Frontal cortex (tissue), 4 donors: Measurements from ENCODE around the gene PTPRN2. TPM values are rescaled to one million over a fixed set of nuclear protein-coding genes. Genes with fewer than 3 reads are reported as not detected.
"Not testable (repeated sequence)": the region's sequence is repeated elsewhere in the genome, so short reads cannot be mapped to it uniquely, and the experiment has no call there.

ENCODE experiments used
- DNase-seq, 2 donors: peaks; one replicate each; pipeline ENCODE4 v3.0.0; 2012; ENCODE audit warnings: low spot score in 2 of 2
- FAIRE-seq: peaks from 2 replicates; lab custom pipeline; 2012; peaks lifted over from hg19 to GRCh38; lab: Jason Lieb, UNC
- total RNA-seq: library from RNA; depleted of rRNA; stranded (reverse); fragments of >200 nt; gene quantifications from one replicate; pipeline ENCODE4 v1.2.3, GENCODE V29; 2014
- donor health status: control.
- donor health status: control.
- donor health status: control.

PTPRN2 gene
- total RNA-seq, 1 donor from 2014 or later, result 52.2 TPM

DNA sequence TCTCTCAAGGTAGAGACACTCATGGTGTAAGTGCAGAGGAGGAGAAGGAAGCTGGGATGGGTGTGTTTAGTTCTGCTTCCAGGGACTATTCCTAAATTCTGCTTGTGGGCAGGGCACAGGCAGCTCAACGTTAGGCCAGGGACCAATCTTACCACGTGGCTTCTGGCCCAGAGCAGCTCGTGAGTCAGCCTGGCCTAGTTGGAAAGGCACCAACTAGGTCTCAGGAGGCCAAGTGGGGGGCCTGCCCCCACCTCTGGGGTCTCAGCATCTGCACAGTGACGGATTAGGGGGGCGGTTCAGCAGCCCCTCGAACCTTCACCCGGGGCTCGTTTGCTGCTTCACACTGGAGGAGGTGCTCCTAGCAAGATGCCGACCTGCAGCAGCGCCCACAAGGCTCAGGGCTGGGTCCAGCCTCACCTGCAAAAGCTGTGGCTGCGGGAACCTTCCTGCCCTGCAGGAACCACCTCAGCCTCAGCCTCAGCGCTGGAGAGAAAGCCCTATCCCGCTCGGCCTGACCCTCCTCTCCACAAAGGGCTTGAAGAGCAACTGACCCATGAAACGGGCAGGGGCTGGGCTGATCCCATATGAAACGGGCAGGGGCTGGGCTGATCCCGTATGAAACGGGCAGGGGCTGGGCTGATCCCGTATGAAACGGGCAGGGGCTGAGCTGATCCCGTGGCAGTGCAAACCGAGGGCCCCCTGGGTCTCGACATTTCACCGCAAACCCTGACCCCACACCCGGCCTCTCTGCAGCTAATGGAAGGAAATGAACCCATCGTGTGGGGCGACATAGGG is 803.4 kb downstream of the PTPRN2 start:
- FAIRE-seq (no peak), DNase-seq (no peak)

DNA sequence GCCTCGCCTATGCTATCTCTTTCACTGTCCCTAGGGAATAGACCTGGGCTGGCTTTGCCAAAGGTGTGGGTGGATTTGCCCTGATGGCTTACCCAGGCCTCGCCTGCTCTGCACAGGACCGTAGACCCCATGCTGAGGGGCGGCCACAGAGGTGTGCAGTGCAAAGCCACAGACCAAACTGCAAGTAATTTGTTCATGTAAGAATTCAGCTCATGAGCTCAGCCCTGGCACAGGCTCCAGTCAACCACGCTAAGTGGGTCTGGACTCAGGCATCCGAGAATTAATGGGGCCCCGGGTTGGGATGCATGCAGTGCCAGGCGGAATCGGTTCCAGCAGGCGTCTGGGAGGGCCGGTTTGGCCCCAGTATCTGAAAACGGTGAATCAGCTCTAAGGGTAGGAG is 805.6 kb downstream of the PTPRN2 start:
- no peak for FAIRE-seq
- no peak for DNase-seq

DNA sequence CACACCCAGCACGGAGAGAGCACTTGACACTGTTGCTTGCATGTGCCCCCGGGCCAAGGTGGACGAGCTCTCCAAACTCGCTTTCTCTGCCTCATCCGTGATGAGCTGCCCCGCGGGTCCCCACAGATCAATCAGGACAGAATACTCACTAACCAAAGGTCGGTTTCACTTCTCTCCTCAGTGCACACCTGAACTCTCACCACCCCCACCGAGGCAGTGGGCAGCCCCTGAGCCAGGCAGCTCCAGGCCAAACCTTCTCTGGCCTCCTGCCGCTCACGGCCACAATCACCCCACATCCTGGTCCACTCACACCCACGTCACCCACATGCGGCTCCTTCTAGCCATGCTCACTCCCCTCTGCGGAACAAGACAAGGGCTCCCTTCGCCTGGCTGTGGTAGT is 806.9 kb downstream of the PTPRN2 start:
- DNase-seq (no peak), FAIRE-seq (no peak)

DNA sequence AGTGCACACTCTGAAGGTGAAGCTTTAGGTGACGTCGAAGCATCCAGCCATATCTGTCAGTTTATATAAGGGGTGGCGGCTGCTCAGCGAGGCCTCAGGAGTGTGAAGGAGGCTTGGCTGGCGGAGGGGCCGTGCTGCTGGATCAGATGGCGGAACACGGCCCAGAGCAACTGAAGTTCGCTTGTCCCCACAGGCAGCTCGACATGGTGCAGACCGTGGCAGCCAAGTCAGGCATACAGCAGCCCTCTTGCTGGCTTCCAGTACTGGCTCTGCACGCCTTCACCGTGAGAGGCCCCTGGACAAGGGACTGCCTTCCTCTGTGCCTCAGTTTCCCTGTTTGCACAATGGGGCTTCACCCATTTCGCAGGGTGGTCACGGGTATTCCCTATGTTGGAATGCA is 807.3 kb downstream of the PTPRN2 start:
- DNase-seq (no peak), FAIRE-seq (no peak)

DNA sequence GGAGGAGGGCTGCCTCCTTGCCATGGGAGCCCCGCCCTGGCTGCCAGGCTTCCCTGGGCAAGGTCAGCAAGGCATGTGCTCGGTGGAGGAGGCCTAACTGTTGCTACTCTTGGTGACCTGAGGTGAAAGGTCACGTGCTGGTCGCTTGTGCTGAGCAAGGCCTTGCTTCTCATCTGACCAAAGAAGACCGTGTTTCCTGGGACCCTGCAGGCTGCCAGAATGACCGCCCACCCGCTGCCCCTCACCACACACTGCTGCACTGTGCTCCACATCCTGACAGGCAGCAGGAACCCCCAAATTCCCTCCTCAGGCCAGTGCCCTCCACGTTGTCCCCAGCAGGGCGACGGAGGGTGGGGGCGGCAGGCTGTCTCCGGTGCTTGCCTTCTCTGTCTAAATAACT is 808.4 kb downstream of the PTPRN2 start:
- DNase-seq (no peak), FAIRE-seq (no peak)

DNA sequence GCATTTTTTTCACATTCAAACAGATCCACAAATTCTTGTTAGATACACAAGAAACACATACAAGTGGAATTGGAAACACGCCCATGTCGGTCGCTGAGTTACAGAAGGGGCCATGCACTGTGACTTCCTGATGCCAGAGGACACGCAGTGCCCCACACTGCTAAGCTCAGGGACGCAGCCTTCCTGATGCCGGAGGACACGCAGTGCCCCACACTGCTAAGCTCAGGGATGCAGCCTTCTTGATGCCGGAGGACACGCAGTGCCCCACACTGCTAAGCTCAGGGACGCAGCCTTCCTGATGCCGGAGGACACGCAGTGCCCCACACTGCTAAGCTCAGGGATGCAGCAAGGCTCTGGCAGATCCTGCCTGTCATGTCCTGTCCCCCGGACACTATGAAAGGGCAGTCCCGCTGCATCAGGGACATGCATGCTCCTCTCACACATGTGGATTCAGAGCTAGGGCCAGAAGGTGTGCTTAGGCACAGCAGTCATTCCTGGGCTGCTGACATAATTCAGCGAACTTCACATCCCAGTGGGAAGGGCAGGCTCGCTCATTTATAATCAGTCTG is 810.3 kb downstream of the PTPRN2 start:
- not testable (repeated sequence) for FAIRE-seq, DNase-seq

DNA sequence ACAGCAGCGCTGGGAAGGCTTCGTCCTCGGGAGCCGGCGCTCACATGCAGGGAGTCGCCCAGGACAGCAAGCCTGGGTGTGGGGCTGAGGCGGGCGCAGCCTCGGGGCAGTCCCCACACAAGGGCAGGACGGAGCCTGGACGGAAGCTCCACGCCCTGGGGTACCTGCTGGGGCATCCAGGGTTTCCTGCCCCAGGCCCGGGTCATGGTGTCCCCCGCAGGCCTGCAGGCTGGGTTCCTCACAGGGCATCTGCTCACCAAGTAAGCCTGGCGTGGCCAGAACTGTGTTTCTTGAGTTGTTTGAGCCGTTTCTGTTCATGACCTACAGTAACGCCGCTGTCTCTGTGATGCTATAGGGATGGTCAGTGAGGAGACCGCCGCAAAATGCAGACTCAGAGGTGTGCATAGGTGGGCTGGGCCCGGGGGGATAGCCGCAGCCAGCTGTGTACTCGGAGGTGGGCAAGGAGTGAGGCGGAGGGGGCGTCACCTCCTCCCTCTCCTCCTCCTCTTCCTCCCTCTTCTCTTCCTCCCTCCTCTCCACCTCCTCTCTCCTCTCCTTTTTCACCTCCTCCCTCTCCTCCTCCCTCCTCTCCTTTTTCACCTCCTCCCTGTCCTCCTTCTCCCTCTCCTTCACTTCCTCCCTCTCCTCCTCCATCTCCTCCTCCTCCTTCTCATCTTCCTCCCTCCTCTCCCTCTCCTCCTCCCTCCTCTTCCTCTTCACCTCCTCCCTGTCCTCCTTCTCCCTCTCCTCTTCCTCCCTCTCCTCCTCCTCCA is 811.9 kb downstream of the PTPRN2 start:
- no peak for FAIRE-seq
- DNase-seq, result no peak

DNA sequence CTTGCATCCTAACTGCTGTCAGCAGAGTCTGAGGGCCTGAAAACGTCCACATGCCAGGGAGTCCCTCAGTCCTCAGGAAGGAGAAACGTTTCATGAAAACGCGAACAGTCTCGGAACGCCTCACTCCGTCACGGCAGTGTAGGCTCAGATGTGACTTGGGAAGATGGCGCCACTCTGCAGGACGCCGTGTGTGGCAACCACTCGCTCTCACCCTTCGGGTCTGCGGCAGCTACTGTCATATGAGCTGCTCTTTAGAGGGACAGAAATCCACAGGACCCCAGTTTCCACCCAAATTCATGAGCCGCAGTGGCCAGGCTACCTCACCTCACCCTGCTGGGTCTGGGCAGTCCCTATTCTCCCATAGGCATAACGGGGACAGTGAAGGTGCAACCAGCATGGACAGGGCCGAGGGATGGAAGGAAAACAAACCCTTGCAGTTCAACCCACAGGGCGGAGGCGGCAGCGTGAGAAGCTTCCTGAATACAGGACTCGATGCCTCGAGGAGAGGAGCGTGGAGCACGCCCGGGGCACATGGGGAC is 812.5 kb downstream of the PTPRN2 start:
- no peak for FAIRE-seq
- DNase-seq, result no peak

DNA sequence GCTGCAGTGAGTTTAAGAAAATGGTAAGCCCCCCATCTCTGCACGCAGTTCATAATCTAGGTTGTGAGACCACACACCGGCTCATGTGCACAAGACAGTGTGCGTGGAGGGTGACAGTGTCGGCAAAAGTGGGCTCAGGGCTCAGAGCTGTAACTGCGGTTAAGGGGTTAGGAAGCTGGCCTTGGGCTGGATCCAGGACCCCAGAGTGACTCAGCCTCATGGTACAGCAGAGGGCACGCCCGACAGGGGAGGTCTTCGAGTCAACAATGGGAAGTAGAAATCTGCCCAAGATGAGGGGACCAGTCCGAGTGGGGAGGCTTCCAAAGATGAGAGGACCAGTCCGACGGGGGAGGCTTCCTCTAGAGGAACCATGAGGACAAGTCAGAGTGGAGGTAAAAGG is 813.1 kb downstream of the PTPRN2 start:
- FAIRE-seq (no peak), DNase-seq (no peak)

DNA sequence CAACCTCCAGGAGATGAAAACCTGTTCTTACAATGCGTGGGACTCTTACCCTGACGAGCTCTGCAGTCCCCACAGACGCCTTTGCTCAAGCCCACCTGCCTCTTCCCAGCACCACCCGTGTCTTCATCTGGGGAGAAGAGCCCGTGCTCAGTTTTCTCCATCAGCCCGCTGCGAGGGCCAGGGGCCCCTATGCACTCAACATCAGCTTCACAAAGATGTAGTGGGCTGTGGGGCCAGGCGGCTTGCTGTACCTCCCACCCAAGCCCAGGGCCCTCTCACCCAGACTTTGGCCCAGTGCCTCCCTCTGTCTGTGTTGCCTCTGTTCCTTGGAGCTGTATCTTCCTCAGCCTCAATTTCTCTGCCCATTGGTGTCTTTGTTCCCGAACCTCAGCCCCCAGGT is 814.3 kb downstream of the PTPRN2 start:
- DNase-seq, result no peak
- FAIRE-seq, result no peak

DNA sequence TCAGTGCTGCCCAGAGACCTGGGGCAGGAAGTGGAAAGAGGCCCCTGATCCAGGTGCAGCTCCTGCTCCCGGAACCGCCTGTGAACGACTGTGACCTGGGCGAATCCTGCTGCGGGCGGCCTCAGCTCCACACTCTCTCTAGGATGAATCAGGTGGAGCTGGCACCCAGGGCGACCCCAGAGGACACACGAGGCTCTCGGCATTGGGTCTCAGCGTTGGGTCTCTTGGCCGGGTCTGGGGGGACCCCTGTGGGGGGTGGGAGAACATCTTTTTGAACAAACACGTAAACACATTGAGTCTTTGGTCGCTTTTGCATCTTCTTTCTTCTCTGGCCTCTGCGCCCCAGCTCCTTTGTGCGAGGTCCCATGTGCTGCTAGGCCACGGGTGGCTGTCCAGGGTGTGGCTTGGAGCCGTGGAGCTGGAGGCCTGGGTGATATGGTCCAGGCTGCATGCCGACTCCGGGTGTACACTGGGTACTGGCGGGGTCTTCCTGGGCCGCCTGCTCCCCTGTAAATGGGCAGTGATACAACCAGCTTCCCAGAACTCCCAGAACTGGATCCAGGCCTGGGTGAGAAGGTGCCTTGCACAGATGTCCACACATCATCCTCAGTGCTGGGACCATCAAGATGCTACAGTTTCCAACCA is 815.0 kb downstream of the PTPRN2 start:
- no peak for FAIRE-seq
- no peak for DNase-seq

DNA sequence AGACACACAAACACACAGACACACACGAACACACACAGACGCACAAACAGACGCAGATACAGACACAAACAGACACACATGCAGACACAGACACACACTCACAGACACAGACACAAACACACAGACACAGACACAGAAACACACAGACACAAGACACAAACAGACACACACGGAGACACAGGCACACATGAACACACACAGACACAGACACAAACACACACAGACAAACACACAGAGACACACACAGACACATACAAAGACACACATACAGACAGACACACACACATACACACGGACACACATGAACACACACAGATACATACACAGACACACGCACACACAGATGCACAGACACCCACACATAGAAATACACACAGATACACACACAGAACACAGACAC is 815.9 kb downstream of the PTPRN2 start:
- no peak for DNase-seq
- FAIRE-seq, result no peak

DNA sequence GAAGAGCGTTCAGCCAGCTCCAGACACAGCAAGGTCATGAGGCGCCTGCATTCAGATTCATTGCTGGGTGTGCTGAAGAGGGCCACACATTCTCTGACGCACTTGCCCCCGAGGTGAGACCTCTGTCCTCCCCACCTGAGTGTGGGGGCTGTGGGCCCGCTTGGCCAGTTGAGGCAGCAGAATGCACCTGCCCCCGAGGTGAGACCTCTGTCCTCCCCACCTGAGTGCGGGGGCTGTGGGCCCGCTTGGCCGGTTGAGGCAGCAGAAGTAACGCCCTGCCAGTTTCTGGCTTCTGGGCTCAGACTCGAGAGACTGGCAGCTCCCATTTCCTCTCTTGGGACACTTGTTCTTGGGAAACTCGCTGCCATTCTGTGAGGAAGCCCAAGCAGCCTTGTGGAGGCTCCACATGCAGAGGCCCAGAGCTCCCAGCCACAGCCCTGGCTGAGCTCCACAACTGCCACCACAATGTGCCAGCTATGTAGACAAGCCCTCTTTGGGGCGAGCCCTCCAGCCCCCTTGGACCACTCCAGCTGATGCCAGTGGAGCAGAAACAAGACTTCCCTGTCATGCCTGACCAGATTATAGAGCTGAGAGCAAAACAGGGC is 816.8 kb downstream of the PTPRN2 start:
- no peak for FAIRE-seq
- DNase-seq, result no peak

DNA sequence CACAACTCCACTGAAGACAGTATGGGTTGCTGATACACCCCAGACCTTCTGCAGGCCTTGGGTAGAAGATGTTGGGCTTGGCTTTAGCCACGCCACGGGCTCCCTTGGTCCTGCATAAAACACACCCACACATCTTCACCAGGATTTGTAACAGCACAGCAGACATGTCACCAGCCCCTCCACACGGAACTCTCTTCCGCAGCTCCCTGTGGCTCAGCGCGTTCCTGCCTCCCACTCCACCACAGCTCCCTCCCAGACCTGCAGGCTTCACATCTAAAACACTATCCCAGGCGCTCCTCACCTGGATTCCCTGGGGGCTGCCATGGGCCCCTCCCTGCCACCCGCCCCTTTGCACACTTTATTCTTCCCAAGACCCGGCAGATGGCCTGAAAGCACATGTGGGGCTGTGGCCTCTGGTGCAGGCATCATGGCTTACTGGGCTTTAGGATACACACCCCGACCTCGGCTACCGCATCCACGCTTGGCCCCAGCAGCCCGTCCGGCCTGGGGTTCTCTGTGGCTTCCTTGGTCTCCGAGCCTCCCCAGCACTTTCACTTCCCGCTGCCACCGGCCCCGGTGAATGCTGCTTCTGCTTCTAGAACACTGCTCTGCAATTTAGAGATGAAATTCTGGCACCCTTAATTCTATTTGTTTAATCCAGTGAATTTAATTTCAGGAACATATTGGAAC is 818.0 kb downstream of the PTPRN2 start:
- no peak for FAIRE-seq
- no peak for DNase-seq

DNA sequence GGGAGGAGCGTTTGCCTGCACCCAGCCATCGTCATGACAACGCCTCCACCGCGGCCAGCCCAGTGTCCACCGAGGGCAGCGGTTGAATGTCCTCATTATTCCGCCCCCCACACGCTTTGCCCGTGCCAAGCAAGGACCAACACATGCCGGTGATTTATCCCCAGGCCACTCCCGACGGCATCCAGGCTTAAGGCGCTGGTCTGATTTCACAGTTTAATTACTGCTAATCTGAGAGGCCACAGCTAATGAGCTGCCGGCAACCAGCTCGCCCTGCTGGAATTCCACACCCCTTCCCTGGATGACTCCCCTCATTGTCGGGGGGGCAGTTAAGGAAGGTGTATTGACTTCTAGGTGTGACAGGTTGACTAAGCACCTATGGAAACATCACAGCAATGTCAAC is 818.5 kb downstream of the PTPRN2 start:
- no peak for DNase-seq

DNA sequence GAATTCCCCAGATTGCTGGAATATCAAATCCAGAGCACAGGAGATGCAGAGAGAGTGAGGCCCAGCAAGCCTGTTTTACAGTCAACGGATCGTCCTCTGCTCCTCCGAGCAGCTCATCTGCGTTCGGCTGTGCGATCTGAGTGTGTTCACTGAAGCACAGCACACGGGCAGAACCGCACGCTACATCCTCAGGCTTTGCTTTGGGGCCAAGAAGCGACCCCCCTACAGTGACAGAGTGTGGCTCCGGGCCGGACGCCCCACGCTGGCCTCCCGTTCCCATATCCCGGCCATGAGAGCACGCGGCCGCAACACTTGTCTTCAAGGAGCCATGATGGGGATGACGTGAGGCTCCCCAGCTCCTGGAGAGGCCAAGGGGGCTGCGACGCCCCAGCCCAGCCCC is 819.4 kb downstream of the PTPRN2 start:
- DNase-seq, result no peak
- no peak for FAIRE-seq

More for the DNA sequence above, 818.5 kb downstream of the PTPRN2 start:
- FAIRE-seq, result no peak

DNA sequence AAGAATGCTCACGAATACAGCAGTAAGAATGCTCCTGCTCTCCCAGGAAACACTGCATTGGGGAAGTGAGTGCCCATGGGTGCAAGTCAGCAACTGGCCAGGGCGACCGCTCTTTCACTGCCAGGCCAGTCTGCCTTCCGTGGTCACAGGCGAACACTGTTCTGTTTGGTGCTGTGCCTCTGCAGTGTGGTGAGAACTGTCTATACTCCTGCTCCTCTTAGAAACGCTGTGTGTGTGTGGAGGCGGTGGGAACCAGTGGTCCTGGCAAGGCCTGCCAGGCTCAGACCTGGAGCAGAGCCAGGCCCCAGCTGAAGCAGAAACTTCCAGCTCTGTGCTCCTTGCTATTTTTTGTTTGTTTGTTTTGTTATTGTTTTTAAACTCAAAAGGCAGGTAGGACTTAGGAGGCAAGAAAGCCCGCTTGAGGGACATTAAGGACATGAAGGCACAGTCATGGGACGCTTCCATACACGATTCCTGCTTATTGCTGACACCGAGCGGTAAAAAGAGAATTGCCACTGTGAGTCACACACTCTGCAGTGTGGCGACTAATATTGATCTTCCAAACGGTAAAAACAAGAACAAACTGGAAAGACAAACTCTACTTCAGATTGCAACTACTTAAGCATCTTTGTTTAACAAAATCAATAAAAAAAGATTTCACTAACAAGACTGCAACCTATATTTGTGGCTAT is 820.0 kb downstream of the PTPRN2 start:
- DNase-seq (no peak), FAIRE-seq (no peak)

DNA sequence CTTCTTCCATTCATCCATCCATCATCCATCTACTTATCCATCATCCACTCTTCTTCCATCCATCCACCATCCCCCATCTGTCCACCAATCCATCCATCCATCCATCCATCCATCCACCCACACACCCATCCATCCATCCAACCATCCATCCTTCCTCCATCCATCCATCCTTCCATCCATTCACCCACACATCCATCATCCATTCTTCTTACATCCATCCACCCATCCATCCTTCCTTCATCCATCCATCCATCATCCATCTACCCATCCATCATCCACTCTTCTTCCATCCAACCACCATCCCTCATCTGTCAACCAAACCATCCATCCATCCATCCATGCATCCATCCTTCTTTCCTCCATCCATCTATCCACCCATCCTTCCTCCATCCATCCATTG is 821.5 kb downstream of the PTPRN2 start:
- FAIRE-seq (no peak), DNase-seq (no peak)
